Heart left ventricle (tissue), 13 donors: ENCODE results near the gene ENTPD1.

Experiments used
- POLR2A ChIP-seq, 2 donors: fragments of 450-650 bp; IDR thresholded peaks; one replicate each; pipeline ENCODE4 v1.6.1; 2017; ENCODE audit warnings: antibody characterized with exemption in 2 of 2, mild to moderate bottlenecking in 2 of 2, moderate library complexity in 2 of 2
- TF ChIP-seq, protein P1 (sequence below), 12 donors: fragments of 200-600 bp; sonication (generic) in 4 of 12; IDR thresholded peaks; one replicate each; pipeline versions ENCODE4 v1.5.0 to v1.8.0; 2018 to 2022; ENCODE audit warnings: antibody characterized with exemption in 12 of 12, mild to moderate bottlenecking in 5 of 12
- donor health status: ischemic (EF 13 %, LVEDD 7.1; RV severe dilation, severe dysfunction).
- donor health status: DM: no; HTN: yes; CAD: no.
- donor health status: DM: no; HTN: no; CAD: no.
- donor health status: ischemic (EF 25% LVEDD 6.9; RV normal size, moderate dysfunction).
- donor health status: ischemic (EF 25% LVEDD 5.7; RV mildly dilated, moderate dysfunction).
- donor health status: ischemic (EF 35%, LVEDD 5.7; RV mildly dilated, moderate dysfunction).
- donor health status: nonischemic (EF 11% LVEDD 7.7; RV severe dilation, severe dysfunction).
- donor health status: DM: yes; HTN: yes; CAD: no.
- donor health status: PGD.
- donor health status: ischemic (EF 29% LVEDD 5.4; RV normal size, mild dysfunction).
- donor health status: nonischemic (EF 23%, LVEDD 6.1; RV moderate dilation, normal function).

DNA sequence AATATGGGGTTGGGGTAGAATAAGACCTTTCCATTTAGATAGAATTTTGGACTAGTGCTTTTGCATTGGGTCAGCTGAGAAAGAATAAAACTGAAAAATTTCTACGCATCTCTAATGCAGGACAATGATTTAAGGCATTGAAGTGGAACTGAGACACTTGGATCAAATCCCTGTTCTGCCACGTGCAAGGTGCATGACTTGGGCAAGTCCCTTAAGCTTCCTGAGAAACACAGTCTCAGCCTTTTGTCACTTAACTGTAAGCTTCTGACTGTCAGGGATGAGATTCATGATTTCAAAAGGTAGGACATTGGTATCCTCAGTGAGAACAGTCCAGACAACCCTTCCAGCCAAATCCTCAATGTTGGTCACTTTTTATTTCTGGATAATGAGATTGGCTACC is 59.2 kb downstream of the ENTPD1 start:
- TF ChIP-seq, protein P1, sequence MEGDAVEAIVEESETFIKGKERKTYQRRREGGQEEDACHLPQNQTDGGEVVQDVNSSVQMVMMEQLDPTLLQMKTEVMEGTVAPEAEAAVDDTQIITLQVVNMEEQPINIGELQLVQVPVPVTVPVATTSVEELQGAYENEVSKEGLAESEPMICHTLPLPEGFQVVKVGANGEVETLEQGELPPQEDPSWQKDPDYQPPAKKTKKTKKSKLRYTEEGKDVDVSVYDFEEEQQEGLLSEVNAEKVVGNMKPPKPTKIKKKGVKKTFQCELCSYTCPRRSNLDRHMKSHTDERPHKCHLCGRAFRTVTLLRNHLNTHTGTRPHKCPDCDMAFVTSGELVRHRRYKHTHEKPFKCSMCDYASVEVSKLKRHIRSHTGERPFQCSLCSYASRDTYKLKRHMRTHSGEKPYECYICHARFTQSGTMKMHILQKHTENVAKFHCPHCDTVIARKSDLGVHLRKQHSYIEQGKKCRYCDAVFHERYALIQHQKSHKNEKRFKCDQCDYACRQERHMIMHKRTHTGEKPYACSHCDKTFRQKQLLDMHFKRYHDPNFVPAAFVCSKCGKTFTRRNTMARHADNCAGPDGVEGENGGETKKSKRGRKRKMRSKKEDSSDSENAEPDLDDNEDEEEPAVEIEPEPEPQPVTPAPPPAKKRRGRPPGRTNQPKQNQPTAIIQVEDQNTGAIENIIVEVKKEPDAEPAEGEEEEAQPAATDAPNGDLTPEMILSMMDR (IDR thresholded peaks at IDR 0.05), result no peak
- no peak for TF ChIP-seq POLR2A (IDR thresholded peaks at IDR 0.05)
